ENCODE data around the gene ALG12.
"Not testable (repeated sequence)": the region's sequence is repeated elsewhere in the genome, so short reads cannot be mapped to it uniquely, and the experiment has no call there.

The ALG12 gene

GRCh38 chr22:49871482-49871881 lies 46.8 kb downstream of the ALG12 start:
- no peak for DNase-seq (ENCODE audit: low read depth in 2 of 3, low spot score in 2 of 3)

DNA sequence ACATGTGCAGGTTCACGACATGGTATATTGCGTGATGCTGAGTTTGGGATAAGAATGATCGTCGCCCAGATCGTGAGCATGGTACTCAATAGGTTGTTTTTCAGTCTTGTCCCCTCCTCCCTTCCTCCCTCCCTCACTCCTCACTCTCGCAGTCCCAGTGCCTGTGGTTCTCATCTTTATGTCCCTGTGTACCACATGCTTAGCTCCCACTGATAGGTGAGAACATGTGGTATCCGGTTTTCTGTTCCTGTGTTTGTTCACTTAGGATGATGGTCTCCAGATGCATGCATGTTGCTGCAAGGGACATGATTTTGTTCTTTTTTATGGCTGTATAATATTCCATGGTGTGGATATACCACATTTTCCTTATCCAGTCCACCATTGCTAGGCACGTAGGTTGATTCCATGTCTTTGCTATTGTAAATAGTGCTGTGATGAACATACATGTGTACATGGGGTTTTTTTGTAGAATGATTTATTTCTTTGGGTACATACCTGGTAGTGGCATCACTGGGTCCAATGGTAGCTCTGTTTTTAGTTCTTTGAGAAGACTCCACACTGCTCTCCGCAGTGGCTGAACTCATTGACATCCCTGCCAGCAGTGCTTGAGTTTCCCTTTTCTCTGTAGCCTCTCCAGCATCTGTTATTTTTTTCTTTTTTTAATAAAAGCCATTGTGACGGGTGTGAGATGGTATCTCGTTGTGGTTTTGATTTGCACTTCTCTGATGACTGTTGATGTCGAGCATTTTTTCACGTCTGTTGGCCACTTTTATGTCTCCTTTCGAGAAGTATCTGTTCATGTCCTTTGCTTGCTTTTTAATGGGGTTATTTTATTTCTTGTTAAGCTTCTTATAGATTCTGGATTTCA lies 48.2 kb downstream of the ALG12 start:
- DNase-seq (ENCODE audit: low read depth in 2 of 3, low spot score in 2 of 3): no peak

- no peak for DNase-seq (ENCODE audit: low read depth in 2 of 3, low spot score in 2 of 3)
Observed at GRCh38 chr22:49869086-49869830, 49.0 kb downstream of the ALG12 start.

- DNase-seq (ENCODE audit: low read depth in 2 of 3, low spot score in 2 of 3): no peak
Observed at GRCh38 chr22:49867303-49868265, 50.7 kb downstream of the ALG12 start.

- no peak for DNase-seq (ENCODE audit: low read depth in 2 of 3, low spot score in 2 of 3)
Observed at GRCh38 chr22:49866646-49867045, 51.6 kb downstream of the ALG12 start.

DNA sequence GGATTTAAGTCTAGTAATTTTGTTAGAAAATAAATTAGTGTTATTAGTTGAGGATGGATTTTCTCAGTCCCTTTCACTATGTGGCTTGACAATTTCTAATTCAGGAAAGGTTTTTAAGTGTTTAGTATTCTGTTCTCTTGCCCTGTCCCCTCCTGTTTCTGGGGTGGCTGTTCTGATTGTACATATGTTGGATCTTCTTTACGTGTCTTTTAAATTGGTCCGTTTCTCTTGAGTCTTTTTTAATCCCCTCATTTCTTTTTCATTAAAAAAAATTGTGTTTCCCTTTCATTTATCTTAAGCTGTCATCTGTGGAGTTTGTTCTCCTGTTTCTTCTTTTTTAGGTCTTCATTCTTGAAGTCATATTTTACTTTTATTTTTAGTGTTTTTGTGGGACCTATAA lies 52.1 kb downstream of the ALG12 start:
- DNase-seq (ENCODE audit: low read depth in 2 of 3, low spot score in 2 of 3): no peak

GRCh38 chr22:49865156-49865555 lies 53.1 kb downstream of the ALG12 start:
- no peak for DNase-seq (ENCODE audit: low read depth in 2 of 3, low spot score in 2 of 3)

- no peak for DNase-seq (ENCODE audit: low read depth in 2 of 3, low spot score in 2 of 3)
Observed at GRCh38 chr22:49863931-49864330, 54.3 kb downstream of the ALG12 start.

DNA sequence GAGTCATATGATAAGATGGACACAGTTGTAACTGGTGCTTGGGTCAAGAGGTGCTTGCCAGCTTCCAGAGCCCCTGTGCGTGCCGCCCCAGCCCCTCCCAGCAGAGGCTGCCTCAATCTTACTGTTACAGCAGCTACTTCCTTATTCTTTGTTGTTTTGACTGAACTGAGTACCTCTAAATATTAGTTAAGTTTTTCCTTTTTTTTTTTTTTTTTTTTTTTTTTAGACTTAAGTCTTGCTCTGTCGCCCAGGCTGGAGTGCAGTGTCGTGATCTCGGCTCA lies 55.8 kb downstream of the ALG12 start:
- no peak for DNase-seq (ENCODE audit: low read depth in 2 of 3, low spot score in 2 of 3)

- no peak for DNase-seq (ENCODE audit: low read depth in 2 of 3, low spot score in 2 of 3)
Observed at GRCh38 chr22:49861642-49862495, 56.4 kb downstream of the ALG12 start.

GRCh38 chr22:49858827-49859226 lies 59.4 kb downstream of the ALG12 start:
- no peak for DNase-seq (ENCODE audit: low read depth in 2 of 3, low spot score in 2 of 3)

DNA sequence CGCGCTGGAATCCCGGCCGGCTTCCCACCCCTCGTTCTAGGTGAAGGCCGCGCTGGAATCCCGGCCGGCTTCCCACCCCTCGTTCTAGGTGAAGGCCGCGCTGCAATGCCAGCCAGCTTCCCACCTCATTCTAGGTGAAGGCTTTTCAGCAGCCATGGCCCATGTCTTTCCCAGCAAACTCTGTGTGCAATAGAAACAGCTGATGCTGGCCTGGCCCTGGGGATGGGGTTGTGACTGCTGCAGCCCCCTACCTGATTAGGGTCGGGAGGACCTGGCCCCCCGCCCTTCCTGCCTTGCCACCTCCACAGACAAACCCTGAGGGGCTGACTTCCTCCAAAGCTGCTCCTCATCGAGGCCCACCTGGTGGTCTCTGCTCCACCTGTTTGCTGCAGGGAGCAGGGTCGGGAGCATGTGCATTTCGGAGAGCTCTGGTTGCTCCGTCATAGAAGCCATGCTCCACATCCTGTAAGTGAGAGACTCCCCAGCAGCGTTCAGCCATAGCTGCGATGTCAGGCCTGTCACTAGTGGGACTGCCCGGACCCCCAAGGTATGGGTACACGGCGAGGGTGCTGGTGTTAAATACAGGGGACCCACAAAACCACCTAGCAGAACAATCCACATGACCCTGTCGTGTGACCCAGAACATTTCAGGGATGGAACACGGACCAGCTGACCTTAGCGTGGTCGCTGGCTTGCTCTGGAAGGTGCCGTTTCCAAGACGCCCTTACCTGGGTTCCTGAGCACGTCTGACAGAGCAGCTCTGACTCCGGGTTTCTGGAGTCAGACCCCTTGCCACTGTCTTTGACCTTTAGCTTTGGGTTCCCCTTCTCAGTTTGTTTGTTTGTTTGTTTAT lies 61.2 kb downstream of the ALG12 start:
- no peak for DNase-seq (ENCODE audit: low read depth in 2 of 3, low spot score in 2 of 3)

DNA sequence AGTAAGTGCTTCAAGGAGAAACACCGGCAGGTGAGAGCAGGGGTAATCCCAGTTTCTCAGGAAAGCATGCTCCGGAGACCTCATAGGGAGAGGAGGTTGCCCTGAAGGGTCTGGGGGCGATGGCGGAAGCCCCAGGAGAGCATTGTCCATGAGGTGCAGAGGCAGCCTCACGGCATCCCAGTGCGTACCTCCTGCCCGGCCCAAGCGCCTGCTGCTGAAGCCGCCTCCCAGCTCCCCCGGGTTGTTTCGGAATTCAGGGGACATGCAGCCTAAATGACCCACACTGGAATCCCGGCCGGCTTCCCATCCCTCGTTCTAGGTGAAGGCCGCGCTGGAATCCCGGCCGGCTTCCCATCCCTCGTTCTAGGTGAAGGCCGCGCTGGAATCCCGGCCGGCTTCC lies 61.9 kb downstream of the ALG12 start:
- no peak for DNase-seq (ENCODE audit: low read depth in 2 of 3, low spot score in 2 of 3)

DNA sequence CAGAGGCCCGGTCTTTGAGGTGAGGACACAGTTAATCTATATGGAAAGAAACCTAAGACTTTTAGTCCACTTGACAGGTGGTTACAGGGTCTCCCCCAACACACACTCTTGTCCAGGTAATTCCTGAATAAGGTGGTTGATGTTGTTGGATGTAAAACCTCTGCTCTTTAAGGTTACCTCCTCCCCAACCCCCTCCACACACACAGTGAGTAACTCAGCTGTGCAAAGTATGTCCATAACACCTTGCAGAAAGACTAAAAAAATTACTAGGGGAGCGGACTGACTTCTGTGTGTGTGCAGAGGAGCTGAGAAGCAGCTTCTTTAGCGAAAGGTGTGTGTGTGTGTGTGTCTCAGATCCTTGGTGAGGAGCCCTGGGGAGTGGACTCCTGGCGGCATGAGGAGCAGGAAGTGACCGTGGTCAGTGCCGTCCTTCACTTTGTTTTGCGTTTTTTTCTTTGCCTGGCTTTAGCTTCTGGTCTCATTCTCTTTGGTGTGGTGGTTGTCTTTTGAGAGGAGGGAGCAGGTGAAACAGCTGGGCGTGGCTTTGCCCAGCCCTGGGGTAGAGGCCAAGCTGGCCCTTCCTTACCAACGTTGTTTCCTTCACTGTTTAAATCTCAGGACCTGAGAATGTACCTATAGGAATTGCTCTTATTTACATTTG lies 62.9 kb downstream of the ALG12 start:
- no peak for DNase-seq (ENCODE audit: low read depth in 2 of 3, low spot score in 2 of 3)

DNA sequence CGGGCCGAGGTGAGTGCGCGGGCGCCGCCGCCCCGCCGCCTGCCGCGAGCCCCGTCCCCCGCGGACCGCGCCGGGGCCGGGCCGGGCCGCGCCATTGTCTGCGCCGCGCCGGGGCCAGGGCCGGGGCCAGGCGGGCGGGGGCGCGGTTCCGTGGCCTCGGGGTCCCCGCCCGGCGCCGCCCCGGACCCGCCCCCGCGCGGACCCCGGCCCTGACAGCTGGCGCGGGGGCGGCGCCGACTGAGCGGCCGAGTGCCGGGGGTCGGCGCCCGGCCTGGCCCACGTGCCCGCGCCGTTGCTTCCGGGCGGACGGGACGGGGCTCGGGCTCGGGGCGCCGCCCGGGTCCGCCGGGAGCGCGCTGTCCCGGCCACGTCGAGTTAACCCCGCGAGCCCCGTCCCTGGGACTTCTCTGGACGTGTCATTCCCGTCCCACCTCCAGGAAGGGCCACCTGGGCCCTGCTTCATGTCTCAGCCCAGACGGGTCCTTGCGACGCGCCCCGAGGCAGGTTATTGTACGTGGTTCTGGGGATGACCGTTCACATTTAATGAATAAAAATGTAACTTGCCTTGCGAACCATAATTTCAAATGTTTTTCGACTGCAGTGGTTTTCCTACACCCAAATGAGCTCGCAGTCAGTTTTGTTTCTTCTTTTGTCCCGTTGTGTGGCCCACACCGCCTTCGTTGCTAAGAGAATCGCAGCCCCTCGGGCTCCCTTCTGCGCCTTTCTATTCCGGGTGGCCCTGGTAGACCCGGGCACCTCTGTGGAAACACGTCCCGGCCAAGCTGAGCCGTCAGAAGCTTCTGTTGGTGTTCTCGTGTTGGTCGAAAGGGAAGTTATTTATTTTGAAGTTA lies 64.0 kb downstream of the ALG12 start:
- peak in 1 of 3 experiments; percentile 13 for DNase-seq (ENCODE audit: low read depth in 2 of 3, low spot score in 2 of 3)

GRCh38 chr22:49852898-49853894 lies 65.0 kb downstream of the ALG12 start, which contains the start of gene ZBED4:
TSS of gene ZBED4 (plus strand) at chr22:49853844. CDS start at chr22:49883663, 29,819 bp downstream.
- peak; percentile 95 to 99 (median 95) for DNase-seq (ENCODE audit: low read depth in 2 of 3, low spot score in 2 of 3)

- DNase-seq (ENCODE audit: low read depth in 2 of 3, low spot score in 2 of 3): not testable (repeated sequence)
Observed at GRCh38 chr22:49852568-49852897, 65.7 kb downstream of the ALG12 start.

All from activated CD8-positive, alpha-beta memory T cell treated with anti-CD3 and anti-CD28 coated beads for 48 hours (primary cell).